Body of pancreas (tissue), 4 donors: ENCODE results near the gene ACKR3. TPM values are rescaled to one million over a fixed set of nuclear protein-coding genes. Genes with fewer than 3 reads are reported as not detected.

ENCODE experiments used
- ATAC-seq: fragments of 150-250 bp; one replicate; pipeline ENCODE4 v1.9.1; 2016
- DNase-seq, 4 donors: peaks; one replicate each; pipeline ENCODE4 v3.0.0-alpha.2; 2019
- H3K27ac ChIP-seq, 4 donors: fragments of 200-600 bp; sonication (generic); 1 replicate in 3 of 4; 2 replicates in 1 of 4; pipeline versions ENCODE4 v1.5.1 to v1.6.1; 2016 to 2019; ENCODE audit warnings: mild to moderate bottlenecking in 1 of 4, mixed read lengths in 1 of 4, moderate library complexity in 1 of 4
- H3K27me3 ChIP-seq, 2 donors: fragments of 200-600 bp; sonication (generic); one replicate each; pipeline ENCODE4 v1.6.0; 2016; ENCODE audit warnings: mild to moderate bottlenecking in 1 of 2
- H3K36me3 ChIP-seq, 2 donors: fragments of 200-600 bp; sonication (generic); replicated peaks in 1 of 2; 2 replicates each; pipeline ENCODE4 v1.5.1; 2016; ENCODE audit warnings: low read depth in 2 of 2; ENCODE audit not compliant: insufficient read depth in 1 of 2
- H3K4me1 ChIP-seq: fragments of 200-600 bp; sonication (generic); one replicate; pipeline ENCODE4 v1.6.0; 2016
- H3K4me3 ChIP-seq, 2 donors: fragments of 200-600 bp; sonication (generic); 1 replicate in 1 of 2; 2 replicates in 1 of 2; pipeline ENCODE4 v1.5.1; 2016 to 2019
- H3K9me3 ChIP-seq, 3 donors: fragments of 200-600 bp; sonication (generic); 1 replicate in 2 of 3; 2 replicates in 1 of 3; pipeline ENCODE4 v1.5.1; 2016
- POLR2A ChIP-seq, 3 donors: fragments of 450-650 bp; IDR thresholded peaks; one replicate each; pipeline ENCODE4 v1.6.1; 2016; ENCODE audit warnings: antibody characterized with exemption in 3 of 3, mild to moderate bottlenecking in 2 of 3
- WGBS, 2 donors: methylation state at CpG; one replicate each; pipeline ENCODE4 v1.1.5; 2017; 5-methylcytosine and 5-hydroxymethylcytosine counted together
- intact Hi-C: fragments of 100-400 bp; cut with DNase I; formaldehyde crosslinking; loops from one replicate; pipeline ENCODE4 v1.15.1; 2023
- total RNA-seq, 2 donors: library from RNA; depleted of rRNA; stranded (reverse); fragments of >200 nt; gene quantifications; one replicate each; pipeline ENCODE4 v1.1.0, GENCODE V29; 2016
- TF ChIP-seq, protein P1 (sequence below), 7 experiments: fragments of 450-650 bp in 4 of 7; fragments of 200-600 bp in 3 of 7; sonication (generic) in 3 of 7; IDR thresholded peaks; one replicate each; pipeline ENCODE4 v1.5.1; 2016 to 2019; ENCODE audit warnings: antibody characterized with exemption in 7 of 7

ACKR3 gene
- total RNA-seq, result 10 to 100 TPM; 10.4 to 18.1 TPM

DNA sequence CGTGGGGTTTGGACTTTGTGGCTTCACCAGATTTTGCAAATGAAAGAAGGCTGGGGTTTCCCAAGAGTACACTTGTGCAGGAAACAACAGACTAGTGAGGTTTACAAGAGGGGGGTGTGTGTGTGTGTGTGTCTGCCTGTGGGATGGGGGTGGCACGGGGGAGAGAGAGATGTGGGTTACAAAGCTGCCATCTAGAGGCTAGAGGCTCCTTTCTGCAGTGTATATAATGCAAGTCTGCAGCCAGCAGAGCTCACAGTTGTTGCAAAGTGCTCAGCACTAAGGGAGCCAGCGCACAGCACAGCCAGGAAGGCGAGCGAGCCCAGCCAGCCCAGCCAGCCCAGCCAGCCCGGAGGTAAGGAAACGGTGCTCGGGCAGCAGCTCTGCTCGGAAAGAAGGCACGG, at the start of gene ACKR3:
TSS of gene ACKR3 (plus strand) at position 253 of the 401 bp plus-strand sequence. CDS start 10,641 bp downstream, outside the sequence.
- 0 to 1% methylated on average over 10 of the region's 10 CpGs for WGBS, 2 donors
- H3K4me1 ChIP-seq, result peaks cover 62% of the 10 kb centered on the region
- no peaks in the 10 kb centered on the region for H3K27me3 ChIP-seq
- peak; percentile 83 to 92 (median 89) for DNase-seq
- H3K36me3 ChIP-seq, result no peaks in the 10 kb centered on the region
- ATAC-seq, result peak; percentile 77
- H3K27ac ChIP-seq, result peak within 1 kb of the TSS; percentile 62 to 93 (median 86)
- H3K4me3 ChIP-seq, result peak within 1 kb of the TSS in 1 of 2 donors; percentile 23
- TF ChIP-seq, protein P1, sequence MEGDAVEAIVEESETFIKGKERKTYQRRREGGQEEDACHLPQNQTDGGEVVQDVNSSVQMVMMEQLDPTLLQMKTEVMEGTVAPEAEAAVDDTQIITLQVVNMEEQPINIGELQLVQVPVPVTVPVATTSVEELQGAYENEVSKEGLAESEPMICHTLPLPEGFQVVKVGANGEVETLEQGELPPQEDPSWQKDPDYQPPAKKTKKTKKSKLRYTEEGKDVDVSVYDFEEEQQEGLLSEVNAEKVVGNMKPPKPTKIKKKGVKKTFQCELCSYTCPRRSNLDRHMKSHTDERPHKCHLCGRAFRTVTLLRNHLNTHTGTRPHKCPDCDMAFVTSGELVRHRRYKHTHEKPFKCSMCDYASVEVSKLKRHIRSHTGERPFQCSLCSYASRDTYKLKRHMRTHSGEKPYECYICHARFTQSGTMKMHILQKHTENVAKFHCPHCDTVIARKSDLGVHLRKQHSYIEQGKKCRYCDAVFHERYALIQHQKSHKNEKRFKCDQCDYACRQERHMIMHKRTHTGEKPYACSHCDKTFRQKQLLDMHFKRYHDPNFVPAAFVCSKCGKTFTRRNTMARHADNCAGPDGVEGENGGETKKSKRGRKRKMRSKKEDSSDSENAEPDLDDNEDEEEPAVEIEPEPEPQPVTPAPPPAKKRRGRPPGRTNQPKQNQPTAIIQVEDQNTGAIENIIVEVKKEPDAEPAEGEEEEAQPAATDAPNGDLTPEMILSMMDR (IDR thresholded peaks at IDR 0.05), result peak in 6 of 7 experiments; percentile 10 to 75 (median 60)
- peak; percentile 73 to 96 (median 94) for TF ChIP-seq POLR2A (IDR thresholded peaks at IDR 0.05)
- H3K9me3 ChIP-seq, result no peaks in the 10 kb centered on the region
- intact Hi-C loops, result no loop called here

GRCh38 chr2:236521556-236521955, 48.1 kb upstream of the ACKR3 start:
- no peak for DNase-seq
- H3K27me3 ChIP-seq, result no peaks in the 10 kb centered on the region
- no peaks in the 10 kb centered on the region for H3K4me1 ChIP-seq
- intact Hi-C loops, result no loop called here
- ATAC-seq, result no peak
- no peaks in the 10 kb centered on the region for H3K9me3 ChIP-seq
- TF ChIP-seq, protein P1 (IDR thresholded peaks at IDR 0.05), result no peak
- TF ChIP-seq POLR2A (IDR thresholded peaks at IDR 0.05), result no peak
- H3K4me3 ChIP-seq, result no peak overlapping the region
- no peak overlapping the region for H3K27ac ChIP-seq
- no peaks in the 10 kb centered on the region for H3K36me3 ChIP-seq

- Histone ChIP-seq H3K4me3 (no peak overlapping the region), H3K9me3 (no peaks in the 10 kb centered on the region), H3K27ac (no peak overlapping the region), H3K4me1 (peaks cover 9% of the 10 kb centered on the region), H3K27me3 (no peaks in the 10 kb centered on the region), H3K36me3 (no peaks in the 10 kb centered on the region)
- intact Hi-C loops, result no loop called here
- no peak for DNase-seq
- ATAC-seq, result no peak
- TF ChIP-seq, protein P1 (IDR thresholded peaks at IDR 0.05), result no peak
- no peak for TF ChIP-seq POLR2A (IDR thresholded peaks at IDR 0.05)
Observed at GRCh38 chr2:236523249-236523648, 46.4 kb upstream of the ACKR3 start.

GRCh38 chr2:236525411-236525997, 44.1 kb upstream of the ACKR3 start:
- Histone ChIP-seq H3K27ac (no peak overlapping the region), H3K36me3 (no peaks in the 10 kb centered on the region), H3K9me3 (no peaks in the 10 kb centered on the region), H3K4me3 (no peak overlapping the region), H3K27me3 (no peaks in the 10 kb centered on the region), H3K4me1 (peaks cover 9% of the 10 kb centered on the region)
- DNase-seq (no peak), ATAC-seq (no peak)
- WGBS, 2 donors, result 88 to 94% methylated on average over 8 of the region's 8 CpGs
- TF ChIP-seq POLR2A (IDR thresholded peaks at IDR 0.05), result no peak
- TF ChIP-seq, protein P1 (IDR thresholded peaks at IDR 0.05), result no peak
- intact Hi-C loops, result no loop called here
